Effector CD8-positive, alpha-beta T cell (primary cell): ENCODE results near the gene EPN1.

ENCODE experiments used
- DNase-seq: peaks from one replicate; lab custom pipeline; 2025; lab: John Stamatoyannopoulos, UW

Gene EPN1

GRCh38 chr19:55646889-55647731 is 27.9 kb upstream of the EPN1 start:
- DNase-seq: no peak

GRCh38 chr19:55647732-55648584 is 27.1 kb upstream of the EPN1 start, which contains the start of gene CCDC106:
Gene CCDC106, plus strand, starts transcription at chr19:55648212. Its CDS starts 835 bp downstream, at chr19:55649047.
- peak; percentile 48 for DNase-seq

- DNase-seq: no peak
These were observed 26.3 kb upstream of the EPN1 start for GRCh38 chr19:55648585-55649267.

DNA sequence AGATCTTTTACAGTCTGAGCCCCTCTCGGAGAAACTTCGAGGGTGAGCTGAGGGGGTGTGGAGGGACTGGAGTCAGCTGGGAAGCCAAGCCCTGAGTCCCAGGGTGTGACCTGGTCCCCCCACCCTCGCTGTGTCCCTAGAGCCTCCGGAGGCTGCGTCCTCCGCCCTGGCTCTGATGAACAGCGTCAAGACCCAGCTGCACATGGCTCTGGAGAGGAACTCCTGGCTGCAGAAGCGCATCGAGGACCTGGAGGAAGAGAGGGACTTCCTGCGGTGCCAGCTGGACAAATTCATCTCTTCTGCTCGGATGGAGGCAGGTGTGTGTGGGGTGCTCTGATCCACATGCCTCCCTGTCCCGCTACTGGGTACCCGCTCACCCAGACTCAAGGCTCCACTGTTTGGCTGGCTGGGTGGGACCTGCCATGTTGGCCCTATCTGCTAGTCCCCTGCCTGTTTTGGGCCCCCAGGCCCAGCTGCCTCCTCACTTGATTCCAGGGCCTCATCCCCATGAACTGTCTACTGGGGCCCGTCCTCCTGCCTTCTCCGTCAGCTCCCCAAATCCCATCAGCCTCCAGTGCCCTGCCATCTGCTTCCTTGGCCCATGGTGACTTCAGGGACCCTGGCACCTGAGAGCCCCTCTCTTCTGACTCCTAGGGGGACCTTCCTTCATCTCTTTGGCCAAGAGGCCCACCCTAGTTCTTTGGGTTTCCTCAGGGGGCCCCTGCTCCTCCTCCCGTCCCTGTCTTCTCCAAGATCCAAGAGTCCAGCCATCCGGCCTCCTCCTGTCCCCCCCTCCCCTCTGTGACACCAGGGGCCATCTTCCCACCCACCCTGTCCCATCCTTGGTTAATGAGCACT is 25.5 kb upstream of the EPN1 start:
- no peak for DNase-seq

- no peak for DNase-seq
These were observed 24.9 kb upstream of the EPN1 start for GRCh38 chr19:55650126-55650557.

GRCh38 chr19:55650602-55651230 is 24.3 kb upstream of the EPN1 start:
- no peak for DNase-seq

DNA sequence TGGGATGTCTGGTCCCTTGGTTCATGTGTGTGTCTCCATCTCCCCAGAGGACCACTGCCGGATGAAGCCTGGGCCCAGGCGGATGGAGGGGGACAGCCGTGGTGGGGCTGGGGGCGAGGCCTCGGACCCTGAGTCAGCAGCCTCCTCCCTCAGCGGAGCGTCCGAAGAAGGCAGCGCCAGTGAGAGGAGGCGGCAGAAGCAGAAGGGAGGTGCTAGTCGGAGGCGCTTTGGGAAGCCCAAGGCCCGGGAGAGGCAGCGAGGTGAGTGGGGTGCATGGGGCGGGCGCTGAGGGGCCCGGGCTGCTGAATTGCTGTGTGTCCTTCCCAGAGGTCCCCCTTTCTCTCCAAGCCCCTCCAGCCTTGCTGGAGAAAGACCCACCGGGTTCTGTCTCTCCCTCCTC is 23.8 kb upstream of the EPN1 start:
- DNase-seq: no peak

GRCh38 chr19:55652311-55653128 is 22.5 kb upstream of the EPN1 start:
- DNase-seq: no peak

DNA sequence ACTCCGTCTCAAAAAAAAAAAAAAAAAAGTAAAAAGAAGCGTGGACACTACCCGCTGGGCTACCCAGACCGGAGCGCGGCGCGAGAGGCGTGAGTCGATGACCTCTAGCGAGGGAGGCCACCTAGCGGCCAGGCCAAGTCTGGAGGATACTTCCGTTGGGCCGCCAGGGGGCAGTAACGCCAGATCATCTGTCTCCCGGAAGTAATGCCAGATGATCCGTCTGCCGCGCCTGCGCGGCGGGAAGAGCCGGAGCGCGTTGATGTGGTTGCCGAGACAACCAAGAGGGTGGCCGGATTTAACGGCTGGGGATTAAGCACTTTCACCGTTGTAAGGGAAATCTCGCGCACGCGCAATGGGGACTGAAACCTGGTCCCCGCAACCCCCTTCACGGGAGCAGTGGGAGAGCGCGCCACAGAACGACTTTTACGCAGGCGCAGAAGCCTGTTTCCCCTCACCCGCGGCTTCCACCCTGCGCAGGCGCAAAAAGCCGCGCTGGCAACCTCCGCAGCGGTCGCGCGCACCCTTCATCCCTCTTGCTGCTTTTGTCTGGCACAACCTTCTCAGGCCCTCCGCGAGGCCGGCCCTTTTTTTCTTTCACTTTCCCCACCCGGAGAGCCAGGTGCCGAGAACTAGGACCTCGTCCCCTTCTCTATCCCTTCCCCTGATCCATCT is 21.2 kb upstream of the EPN1 start:
- DNase-seq: peak; percentile 100

- DNase-seq: peak; percentile 99
These were observed 20.6 kb upstream of the EPN1 start for GRCh38 chr19:55654323-55654867.

DNA sequence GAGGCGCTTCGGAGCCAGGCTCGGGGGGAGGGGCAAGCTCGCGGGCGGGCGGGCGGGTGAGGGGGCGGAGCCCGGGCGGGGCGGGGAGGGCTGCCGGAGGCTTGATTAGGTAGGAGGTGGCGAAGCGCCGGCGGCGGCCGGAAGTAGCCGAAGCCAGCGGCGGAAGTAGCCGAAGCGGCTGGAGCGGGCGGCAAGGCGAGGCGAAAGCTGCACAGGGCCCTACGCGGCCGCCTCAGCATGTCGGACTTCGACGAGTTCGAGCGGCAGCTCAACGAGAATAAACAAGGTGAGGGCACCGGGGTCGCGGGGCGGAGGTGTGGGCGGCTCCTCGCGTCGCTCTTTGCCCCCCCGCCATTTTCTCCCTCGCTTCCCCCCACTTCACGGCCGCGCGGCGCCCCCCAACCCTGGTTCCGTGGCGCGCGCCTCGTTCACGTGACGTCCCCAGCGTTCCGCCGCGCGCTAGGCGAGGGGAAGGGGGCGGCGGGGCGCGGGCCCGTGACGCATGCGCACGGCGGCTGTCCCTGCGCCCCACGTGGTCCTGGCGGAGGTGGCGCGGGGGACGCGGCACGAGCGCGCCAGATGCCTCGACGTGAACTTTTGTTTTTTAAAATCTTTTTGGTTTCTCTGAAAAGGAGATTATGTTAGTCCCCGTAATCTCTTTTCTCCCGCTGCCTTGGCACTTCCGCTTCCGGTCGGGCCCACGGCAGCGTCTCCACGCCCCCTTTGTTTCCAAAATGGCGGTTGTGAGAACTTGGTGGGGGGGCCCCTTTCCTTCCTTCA is 20.0 kb upstream of the EPN1 start, which contains the start of gene U2AF2:
Gene U2AF2 (plus strand): TSS at position 168 of the 780 bp plus-strand sequence. CDS start 70 bp downstream, at position 238.
- peak; percentile 98 for DNase-seq

DNA sequence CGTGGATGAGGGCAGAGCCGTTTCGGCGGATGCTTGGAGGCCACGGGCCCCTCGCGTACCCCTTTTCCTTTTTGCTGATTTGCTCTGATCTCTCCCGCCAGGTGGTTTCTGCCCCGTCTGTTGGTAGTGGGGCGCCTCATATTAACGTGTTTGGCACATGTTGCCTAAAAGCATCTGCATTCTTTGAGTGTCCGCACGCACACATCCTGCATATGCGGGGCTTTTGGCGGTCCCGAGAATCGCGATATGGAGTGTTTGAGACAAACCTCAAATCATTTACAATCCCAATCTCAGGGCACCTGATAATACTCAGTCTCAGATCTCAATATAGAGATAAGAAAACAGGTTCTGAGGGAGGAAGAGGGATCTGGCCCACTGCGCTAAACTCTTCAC is 19.4 kb upstream of the EPN1 start:
- no peak for DNase-seq

DNA sequence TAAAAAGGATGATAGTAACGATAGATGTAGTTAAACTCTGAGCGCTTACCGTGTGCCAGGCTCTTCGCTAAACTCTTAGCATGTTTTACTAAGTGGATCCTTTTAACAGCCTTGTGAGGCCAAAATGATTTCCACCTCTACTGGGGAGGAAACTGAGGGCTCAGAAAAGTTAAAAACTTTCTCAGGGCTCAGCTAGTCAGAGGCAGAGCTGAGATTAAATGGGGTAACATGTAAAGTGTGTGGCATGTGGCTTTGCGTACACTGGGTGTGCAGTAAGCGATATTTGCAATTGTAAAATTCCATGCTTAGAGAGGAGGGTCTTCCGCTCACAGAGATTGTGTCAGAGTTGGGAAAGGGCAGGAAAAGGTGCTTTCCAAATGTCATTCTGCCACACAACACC is 18.5 kb upstream of the EPN1 start:
- DNase-seq: no peak

DNA sequence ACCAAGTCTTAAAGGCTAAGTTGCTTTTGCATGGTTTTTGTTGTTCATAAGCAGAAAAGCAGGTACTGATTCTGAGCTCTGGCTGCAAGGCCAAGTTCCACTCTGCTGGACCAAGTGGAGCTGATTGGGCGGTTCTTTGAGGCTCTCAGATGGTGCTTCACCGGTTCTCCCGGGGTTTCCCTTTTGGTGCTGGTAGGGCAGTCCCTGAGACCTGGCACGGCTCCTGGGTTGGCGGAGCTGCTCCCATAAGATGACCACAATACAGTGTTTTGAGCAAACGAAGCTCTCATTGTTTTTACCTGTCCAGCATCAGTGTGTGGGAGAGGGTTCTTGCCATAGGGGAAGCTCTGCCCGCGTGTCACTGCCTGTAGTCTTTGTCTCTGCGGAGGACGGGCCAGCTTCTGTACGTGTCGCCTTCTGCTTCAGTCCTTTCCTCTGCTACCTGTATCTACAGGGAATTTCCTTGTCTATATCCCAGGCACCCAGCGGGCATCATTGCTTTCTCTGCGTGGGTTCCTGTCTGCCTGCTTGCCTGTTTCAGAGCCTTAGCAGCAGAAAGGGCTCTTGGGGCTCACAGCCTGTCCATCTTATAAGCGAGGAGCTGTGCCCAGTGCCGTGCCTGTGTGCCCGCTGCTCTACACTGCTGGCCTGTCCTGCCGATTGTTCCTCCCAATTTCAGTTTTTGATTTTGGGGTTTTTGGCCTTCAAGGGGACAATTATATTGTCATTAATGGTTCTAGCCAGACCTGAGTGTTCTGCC is 17.9 kb upstream of the EPN1 start:
- DNase-seq: no peak

DNA sequence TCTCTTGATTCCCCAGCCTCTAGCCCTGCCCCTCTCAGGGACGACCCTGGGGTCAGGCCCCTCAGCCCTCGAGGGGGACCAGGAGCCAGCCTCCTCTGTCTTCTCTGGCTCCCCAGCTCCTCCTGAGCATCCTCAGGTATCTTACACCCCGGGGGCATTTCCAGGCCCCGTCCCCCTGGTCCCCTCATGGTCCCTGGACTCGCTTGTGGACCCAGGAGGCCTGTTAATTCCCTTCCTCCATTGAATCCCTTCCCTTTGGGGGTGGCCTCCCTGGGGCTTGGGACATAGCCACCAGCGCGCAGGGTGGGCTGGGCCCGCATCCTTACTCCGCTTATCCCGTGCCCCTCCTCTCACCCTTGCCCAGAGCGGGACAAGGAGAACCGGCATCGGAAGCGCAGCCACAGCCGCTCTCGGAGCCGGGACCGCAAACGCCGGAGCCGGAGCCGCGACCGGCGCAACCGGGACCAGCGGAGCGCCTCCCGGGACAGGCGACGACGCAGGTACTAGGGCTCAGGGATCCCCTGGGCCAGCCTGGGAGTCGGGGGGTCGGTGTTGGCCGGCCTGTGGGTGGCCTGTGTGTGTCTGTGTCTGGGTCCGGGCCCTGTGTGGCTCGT is 16.1 kb upstream of the EPN1 start:
- no peak for DNase-seq

DNA sequence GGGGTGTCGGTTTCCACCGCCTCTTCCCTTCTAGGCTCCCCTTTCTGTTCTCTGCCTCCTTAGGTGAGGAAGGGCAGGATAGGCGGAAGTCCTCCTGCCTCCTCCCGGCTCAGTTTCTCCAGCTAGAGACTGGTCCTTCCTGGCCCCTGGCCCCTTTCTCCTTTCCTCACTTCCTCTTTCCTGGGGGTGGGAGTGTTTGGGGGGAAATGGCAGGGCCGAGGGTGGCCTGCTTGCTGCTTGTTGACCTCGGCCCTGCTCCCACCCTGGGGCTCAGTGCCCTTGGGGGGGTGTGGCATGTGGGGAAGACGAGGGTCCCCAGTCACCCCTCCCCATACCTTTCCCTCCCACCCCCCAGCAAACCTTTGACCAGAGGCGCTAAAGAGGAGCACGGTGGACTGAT is 15.2 kb upstream of the EPN1 start:
- no peak for DNase-seq

GRCh38 chr19:55660404-55660803 is 14.6 kb upstream of the EPN1 start:
- DNase-seq: no peak
